ENCODE measurements around the gene GRID2.

GRCh38 chr4:93810340-93810992 is 1506.7 kb downstream of the GRID2 start:
- TF ChIP-seq BRCA1 (CRISPR knock-in tag; IDR thresholded peaks at IDR 0.05) (no peak), HCFC1 (IDR thresholded peaks at IDR 0.05; ENCODE audit: low read depth, low read length) (no peak), ZNF660 (CRISPR knock-in tag; IDR thresholded peaks at IDR 0.05; ENCODE audit: borderline replicate concordance, low read depth) (no peak), NCOA1 (CRISPR knock-in tag; IDR thresholded peaks at IDR 0.05) (no peak), ZNF777 (CRISPR knock-in tag; IDR thresholded peaks at IDR 0.05) (no peak), THAP8 (CRISPR knock-in tag; IDR thresholded peaks at IDR 0.05; ENCODE audit: borderline replicate concordance) (no peak), ZNF431 (CRISPR knock-in tag; IDR thresholded peaks at IDR 0.05; ENCODE audit: borderline replicate concordance, low read depth) (no peak), STAG1 (CRISPR knock-in tag; IDR thresholded peaks at IDR 0.05) (no peak), TBP (CRISPR knock-in tag; IDR thresholded peaks at IDR 0.05) (no peak), CBX5 (CRISPR knock-in tag; IDR thresholded peaks at IDR 0.05; ENCODE audit: borderline replicate concordance) (no peak), RERE (CRISPR knock-in tag; IDR thresholded peaks at IDR 0.05; ENCODE audit: low read depth) (no peak), KLF13 (CRISPR knock-in tag; IDR thresholded peaks at IDR 0.05) (no peak), CHD2 (IDR thresholded peaks at IDR 0.05; ENCODE audit: low read depth, low read length) (no peak)

Data from HepG2 (cell line).